ENCODE results near the gene SLC25A1. TPM values are rescaled to one million over a fixed set of nuclear protein-coding genes. Genes with fewer than 3 reads are reported as not detected.
"Not testable (repeated sequence)": the region's sequence is repeated elsewhere in the genome, so short reads cannot be mapped to it uniquely, and the experiment has no call there.

SLC25A1 gene
- total RNA-seq, 2 experiments from 2014 or later, result 56.4 to 57.6 TPM

DNA sequence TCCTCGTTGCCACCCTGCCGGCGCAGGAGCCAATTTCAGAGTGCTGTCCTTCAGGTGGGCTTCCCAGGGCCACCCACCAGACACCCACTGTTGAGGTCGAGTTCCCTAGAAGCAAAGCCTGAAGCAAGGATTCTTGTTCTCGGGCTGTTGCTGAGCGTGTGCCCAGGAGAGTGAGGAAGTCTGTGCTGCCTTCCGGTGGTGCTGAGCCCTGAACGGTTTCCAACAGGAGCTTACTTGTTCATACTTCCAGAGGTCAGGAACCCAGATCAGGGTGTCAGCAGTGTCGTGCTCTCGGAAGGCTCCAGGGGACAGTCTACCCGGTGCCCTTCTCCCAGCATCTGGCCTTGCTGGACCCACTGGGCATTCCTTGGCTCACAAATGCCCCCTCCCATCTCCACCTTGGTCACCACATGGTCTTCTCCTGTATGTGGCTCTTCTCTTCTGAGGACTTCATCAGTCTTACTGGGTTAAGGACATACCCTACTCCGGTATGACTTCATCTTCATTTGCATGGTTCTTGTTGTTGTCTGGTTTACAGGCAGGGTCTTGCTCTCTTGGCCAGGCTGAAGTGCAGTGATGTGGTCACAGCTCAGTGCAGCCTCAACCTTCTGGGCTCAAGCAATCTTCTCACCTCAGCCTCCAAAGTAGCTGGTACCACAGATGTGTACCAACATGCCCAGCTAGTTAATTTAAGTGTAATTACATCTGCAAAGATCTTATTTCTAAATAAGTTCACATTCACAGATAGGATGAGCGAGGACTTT lies 11.2 kb downstream of the SLC25A1 start:
- DNase-seq, result no peak
- peaks cover 10% of the 10 kb centered on the region for H3K4me1 Mint-ChIP-seq (ENCODE audit: low read depth)
- TF ChIP-seq, protein P1, sequence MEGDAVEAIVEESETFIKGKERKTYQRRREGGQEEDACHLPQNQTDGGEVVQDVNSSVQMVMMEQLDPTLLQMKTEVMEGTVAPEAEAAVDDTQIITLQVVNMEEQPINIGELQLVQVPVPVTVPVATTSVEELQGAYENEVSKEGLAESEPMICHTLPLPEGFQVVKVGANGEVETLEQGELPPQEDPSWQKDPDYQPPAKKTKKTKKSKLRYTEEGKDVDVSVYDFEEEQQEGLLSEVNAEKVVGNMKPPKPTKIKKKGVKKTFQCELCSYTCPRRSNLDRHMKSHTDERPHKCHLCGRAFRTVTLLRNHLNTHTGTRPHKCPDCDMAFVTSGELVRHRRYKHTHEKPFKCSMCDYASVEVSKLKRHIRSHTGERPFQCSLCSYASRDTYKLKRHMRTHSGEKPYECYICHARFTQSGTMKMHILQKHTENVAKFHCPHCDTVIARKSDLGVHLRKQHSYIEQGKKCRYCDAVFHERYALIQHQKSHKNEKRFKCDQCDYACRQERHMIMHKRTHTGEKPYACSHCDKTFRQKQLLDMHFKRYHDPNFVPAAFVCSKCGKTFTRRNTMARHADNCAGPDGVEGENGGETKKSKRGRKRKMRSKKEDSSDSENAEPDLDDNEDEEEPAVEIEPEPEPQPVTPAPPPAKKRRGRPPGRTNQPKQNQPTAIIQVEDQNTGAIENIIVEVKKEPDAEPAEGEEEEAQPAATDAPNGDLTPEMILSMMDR (IDR thresholded peaks at IDR 0.05), result no peak
- no peaks in the 10 kb centered on the region for H3K9me3 Mint-ChIP-seq
- peaks cover 32% of the 10 kb centered on the region for H3K27me3 Mint-ChIP-seq
- ChIA-PET POLR2A (interaction anchor here (1.4 kb wide), 1 partner anchor 23 kb away, joined by 4 read pairs; the partner anchor contains the start of gene ESS2), CTCF (interaction anchor here (1.2 kb wide), 1 partner anchor 23 kb away, joined by 4 read pairs; the partner anchor contains the start of gene ESS2)
- intact Hi-C loops (cut with micrococcal nuclease), result no loop called here
- H3K4me3 Mint-ChIP-seq, result no peak overlapping the region
- peaks cover 2% of the 10 kb centered on the region for H3K36me3 Mint-ChIP-seq (ENCODE audit: low read depth)
- no peak for ATAC-seq
- no peak overlapping the region for H3K27ac Mint-ChIP-seq

GRCh38 chr22:19166421-19166820 lies 12.1 kb downstream of the SLC25A1 start:
- no peaks in the 10 kb centered on the region for H3K9me3 Mint-ChIP-seq
- peaks cover 32% of the 10 kb centered on the region for H3K27me3 Mint-ChIP-seq

GRCh38 chr22:19164425-19164824 lies 14.1 kb downstream of the SLC25A1 start:
- POLR2A ChIA-PET, result no interaction called here
- Mint-ChIP-seq H3K27me3 (peaks cover 26% of the 10 kb centered on the region), H3K36me3 (ENCODE audit: low read depth) (no peaks in the 10 kb centered on the region), H3K27ac (no peak overlapping the region), H3K4me3 (no peak overlapping the region), H3K4me1 (ENCODE audit: low read depth) (no peaks in the 10 kb centered on the region), H3K9me3 (no peaks in the 10 kb centered on the region)
- ATAC-seq (no peak), DNase-seq (no peak)
- CTCF ChIA-PET, result no interaction called here
- TF ChIP-seq, protein P1 (IDR thresholded peaks at IDR 0.05), result no peak
- intact Hi-C loops (cut with micrococcal nuclease), result no loop called here

More at GRCh38 chr22:19166421-19166820, 12.1 kb downstream of the SLC25A1 start:
- intact Hi-C loops (cut with micrococcal nuclease), result no loop called here
- Mint-ChIP-seq H3K36me3 (ENCODE audit: low read depth) (no peaks in the 10 kb centered on the region), H3K4me1 (ENCODE audit: low read depth) (peaks cover 10% of the 10 kb centered on the region), H3K4me3 (no peak overlapping the region), H3K27ac (no peak overlapping the region)
- CTCF ChIA-PET, result interaction anchor here (1.2 kb wide), 1 partner anchor 22 kb away, joined by 4 read pairs; the partner anchor contains the start of gene ESS2
- POLR2A ChIA-PET, result interaction anchor here (1.4 kb wide), 1 partner anchor 22 kb away, joined by 4 read pairs; the partner anchor contains the start of gene ESS2
- no peak for DNase-seq
- TF ChIP-seq, protein P1 (IDR thresholded peaks at IDR 0.05), result no peak
- ATAC-seq, result no peak

- H3K4me1 Mint-ChIP-seq (ENCODE audit: low read depth), result not testable (repeated sequence)
- POLR2A ChIA-PET, result interaction anchor here (1.2 kb wide), 1 partner anchor 14 kb away, joined by 5 read pairs; the partner anchor contains the start of gene ESS2
Observed at GRCh38 chr22:19158649-19159048, 19.9 kb downstream of the SLC25A1 start.

GRCh38 chr22:19156109-19156508 lies 22.4 kb downstream of the SLC25A1 start:
- intact Hi-C loops (cut with micrococcal nuclease); H3K36me3 Mint-ChIP-seq (ENCODE audit: low read depth); H3K4me3 Mint-ChIP-seq; H3K9me3 Mint-ChIP-seq; H3K4me1 Mint-ChIP-seq (ENCODE audit: low read depth); H3K27ac Mint-ChIP-seq; DNase-seq; ATAC-seq: not testable (repeated sequence)
- ChIA-PET CTCF (interaction anchor here (0.7 to 1.1 kb wide), 2 partner anchors 11 to 17 kb away, joined by 3 to 4 read pairs; partner anchors contain the start of gene ESS2), POLR2A (interaction anchor here (0.8 to 1.0 kb wide), 2 partner anchors 9 to 17 kb away, joined by 3 to 4 read pairs; no protein-coding TSS in a partner anchor)
- H3K27me3 Mint-ChIP-seq, result peaks cover 20% of the 10 kb centered on the region

More at GRCh38 chr22:19158649-19159048, 19.9 kb downstream of the SLC25A1 start:
- H3K9me3 Mint-ChIP-seq; H3K27ac Mint-ChIP-seq; H3K27me3 Mint-ChIP-seq; H3K36me3 Mint-ChIP-seq (ENCODE audit: low read depth); intact Hi-C loops (cut with micrococcal nuclease); DNase-seq; H3K4me3 Mint-ChIP-seq; ATAC-seq: not testable (repeated sequence)
- CTCF ChIA-PET, result interaction anchor here (1.8 kb wide), 1 partner anchor 11 kb away, joined by 8 read pairs; no protein-coding TSS in a partner anchor

Measured in activated CD8-positive, alpha-beta T cell treated with anti-CD3 and anti-CD28 coated beads for 36 hours (primary cell).